Measurements from ENCODE around the gene FXR2. TPM values are rescaled to one million over a fixed set of nuclear protein-coding genes. Genes with fewer than 3 reads are reported as not detected.
A peak's percentile ranks its signal among the peaks of the same experiment; 100 is the strongest.

FXR2 gene
- total RNA-seq, 1 experiment from 2014 or later: 35.1 TPM

- TF ChIP-seq ZBTB43 (CRISPR knock-in tag; IDR thresholded peaks at IDR 0.05) (no peak), ZNF671 (CRISPR knock-in tag; IDR thresholded peaks at IDR 0.05) (no peak), AFF4 (CRISPR knock-in tag; IDR thresholded peaks at IDR 0.05; ENCODE audit: borderline replicate concordance) (no peak), ATF3 (CRISPR knock-in tag; conservative IDR thresholded peaks at IDR 0.05) (no peak), USF1 (CRISPR knock-in tag; IDR thresholded peaks at IDR 0.05) (peak; percentile 17; the same call in 1 of the 2 replicates), ZNF281 (CRISPR knock-in tag; IDR thresholded peaks at IDR 0.05) (no peak), ZNF532 (CRISPR knock-in tag; IDR thresholded peaks at IDR 0.05; ENCODE audit: borderline replicate concordance) (no peak)
These were observed 609 bp upstream of the FXR2 start (continued) for GRCh38 chr17:7615265-7615747.

- H3K36me3 Mint-ChIP-seq: peaks cover 6% of the 10 kb centered on the region; the same call in 1 of the 2 replicates
- DNase-seq (ENCODE audit: low spot score): no peak
- peak overlapping the region; percentile 83 for H3K4me3 Mint-ChIP-seq
- H3K4me1 Mint-ChIP-seq: peaks cover 22% of the 10 kb centered on the region
- H3K27me3 Mint-ChIP-seq (ENCODE audit: low read depth): no peaks in the 10 kb centered on the region
- POLR2A ChIA-PET: interaction anchor here (0.8 to 2.8 kb wide), 5 partner anchors 14 to 73 kb away, joined by 3 to 31 read pairs (median 4); partner anchors contain the start of genes ATP1B2, MPDU1, SAT2 and TP53
- ATAC-seq: no peak
- CTCF ChIA-PET: interaction anchor here (0.7 to 3.5 kb wide), 18 partner anchors 14 to 376 kb away, joined by 3 to 47 read pairs (median 8); partner anchors contain the start of genes ATP1B2, DNAH2, MPDU1 and SAT2
- peak overlapping the region; percentile 87 for H3K27ac Mint-ChIP-seq
- H3K9me3 Mint-ChIP-seq: no peaks in the 10 kb centered on the region
- TF ChIP-seq TCF7 (CRISPR knock-in tag; IDR thresholded peaks at IDR 0.05; ENCODE audit: low read depth) (no peak), ERG (CRISPR knock-in tag; IDR thresholded peaks at IDR 0.05) (no peak), E2F5 (CRISPR knock-in tag; IDR thresholded peaks at IDR 0.05) (no peak), ZNF671 (CRISPR knock-in tag; IDR thresholded peaks at IDR 0.05) (no peak), USF1 (CRISPR knock-in tag; IDR thresholded peaks at IDR 0.05) (no peak), ELF4 (CRISPR knock-in tag; IDR thresholded peaks at IDR 0.05; ENCODE audit: low read depth) (no peak), ZNF317 (CRISPR knock-in tag; IDR thresholded peaks at IDR 0.05; ENCODE audit: borderline replicate concordance, low read depth) (no peak), TEAD4 (CRISPR knock-in tag; IDR thresholded peaks at IDR 0.05) (no peak), CREB1 (CRISPR knock-in tag; IDR thresholded peaks at IDR 0.05) (no peak)
These were observed 800 bp downstream of the FXR2 start for GRCh38 chr17:7613769-7614424.
